HPDE6-E6E7 (cell line): ENCODE measurements around the gene CARD19.

Experiments used
- DNase-seq: peaks from one replicate; pipeline ENCODE4 v3.0.0; 2011; ENCODE audit warnings: missing footprints; ENCODE audit errors: extremely low spot score

Gene CARD19

GRCh38 chr9:93061791-93062763 is 33.9 kb upstream of the CARD19 start:
- DNase-seq: no peak

- no peak for DNase-seq
Measured at GRCh38 chr9:93064392-93065134, 31.5 kb upstream of the CARD19 start.

- DNase-seq: no peak
Measured at GRCh38 chr9:93065135-93065720, 30.8 kb upstream of the CARD19 start.

GRCh38 chr9:93066978-93067603 is 28.9 kb upstream of the CARD19 start:
- DNase-seq: no peak

- no peak for DNase-seq
Measured at GRCh38 chr9:93068956-93069355, 27.1 kb upstream of the CARD19 start.

GRCh38 chr9:93071464-93071863 is 24.6 kb upstream of the CARD19 start:
- DNase-seq: no peak

GRCh38 chr9:93072383-93072795 is 23.6 kb upstream of the CARD19 start:
- DNase-seq: no peak

- DNase-seq: no peak
Measured at GRCh38 chr9:93076101-93076791, 19.8 kb upstream of the CARD19 start.

GRCh38 chr9:93076792-93077128 is 19.3 kb upstream of the CARD19 start:
- no peak for DNase-seq

GRCh38 chr9:93077367-93077766 is 18.6 kb upstream of the CARD19 start:
- DNase-seq: no peak

GRCh38 chr9:93077811-93078210 is 18.2 kb upstream of the CARD19 start:
- no peak for DNase-seq

- DNase-seq: no peak
Measured at GRCh38 chr9:93079371-93079770, 16.6 kb upstream of the CARD19 start.

GRCh38 chr9:93080406-93080805 is 15.6 kb upstream of the CARD19 start:
- DNase-seq: no peak

GRCh38 chr9:93081081-93081529 is 14.9 kb upstream of the CARD19 start:
- no peak for DNase-seq

GRCh38 chr9:93081931-93082330 is 14.1 kb upstream of the CARD19 start:
- DNase-seq: no peak

GRCh38 chr9:93082841-93083411 is 13.1 kb upstream of the CARD19 start:
- no peak for DNase-seq

GRCh38 chr9:93083592-93084470 is 12.2 kb upstream of the CARD19 start:
- DNase-seq: no peak

- DNase-seq: no peak
Measured at GRCh38 chr9:93084471-93084881, 11.5 kb upstream of the CARD19 start.

GRCh38 chr9:93085676-93086075 is 10.3 kb upstream of the CARD19 start:
- no peak for DNase-seq
